Mucosa of descending colon (tissue), 3 donors: ENCODE measurements around the gene ADCY7. TPM values are rescaled to one million over a fixed set of nuclear protein-coding genes. Genes with fewer than 3 reads are reported as not detected.
A peak's percentile ranks its signal among the peaks of the same experiment; 100 is the strongest.

Experiments used
- ATAC-seq: fragments of 200-7000 bp; cut with Tn5 transposase; one replicate; pipeline ENCODE4 v1.9.1; 2020; ENCODE audit warnings: mild to moderate bottlenecking, moderate library complexity
- DNase-seq, 3 donors: peaks; one replicate each; pipeline ENCODE4 v3.0.0-alpha.2; 2020
- H3K36me3 ChIP-seq: fragments of 200-600 bp; one replicate; pipeline ENCODE4 v1.8.0; 2021; ENCODE audit warnings: low read depth, mild to moderate bottlenecking
- H3K4me1 ChIP-seq: fragments of 200-600 bp; one replicate; pipeline ENCODE4 v1.8.0; 2021; ENCODE audit warnings: low read depth, mild to moderate bottlenecking
- H3K4me3 ChIP-seq: fragments of 200-600 bp; one replicate; pipeline ENCODE4 v1.8.0; 2021; ENCODE audit warnings: mild to moderate bottlenecking
- H3K9me3 ChIP-seq: fragments of 200-600 bp; one replicate; pipeline ENCODE4 v1.8.0; 2021; ENCODE audit warnings: mild to moderate bottlenecking
- intact Hi-C, 2 donors: fragments of 100-400 bp; cut with DNase I in 1 of 2; cut with micrococcal nuclease in 1 of 2; formaldehyde crosslinking; loops; one replicate each; pipeline versions ENCODE4 v1.11.0 to v1.11.1; 2022; cut with DNase I, micrococcal nuclease
- total RNA-seq, 3 donors: library from RNA; stranded (reverse); fragmentation: NEBNext Ultra II Directional in 2 of 3; extraction: Animal tissue kit (Norgen Biotek cat#: 25700) in 2 of 3; gene quantifications; one replicate each; pipeline versions ENCODE4 v1.2.1 to v1.2.4, GENCODE V29; 2021 to 2023
- TF ChIP-seq, protein P1 (sequence below): fragments of 200-600 bp; IDR thresholded peaks from one replicate; pipeline ENCODE4 v1.8.0; 2022; ENCODE audit warnings: antibody characterized with exemption, mild to moderate bottlenecking
- donor health status: DM: no; HTN: no; CAD: no; lungs with moderate emphysema.
- donor health status: DM: no; HTN: no; CAD: no.
- donor health status: DM: no; HTN: yes; CAD: no.

Gene ADCY7
- total RNA-seq, 3 donors from 2014 or later = 12.4 to 25.0 (median 22.7) TPM

- Histone ChIP-seq H3K4me1 (no peaks in the 10 kb centered on the region), H3K36me3 (no peaks in the 10 kb centered on the region), H3K4me3 (no peak overlapping the region), H3K9me3 (no peaks in the 10 kb centered on the region)
- ATAC-seq (no peak), DNase-seq (no peak)
- TF ChIP-seq, protein P1, sequence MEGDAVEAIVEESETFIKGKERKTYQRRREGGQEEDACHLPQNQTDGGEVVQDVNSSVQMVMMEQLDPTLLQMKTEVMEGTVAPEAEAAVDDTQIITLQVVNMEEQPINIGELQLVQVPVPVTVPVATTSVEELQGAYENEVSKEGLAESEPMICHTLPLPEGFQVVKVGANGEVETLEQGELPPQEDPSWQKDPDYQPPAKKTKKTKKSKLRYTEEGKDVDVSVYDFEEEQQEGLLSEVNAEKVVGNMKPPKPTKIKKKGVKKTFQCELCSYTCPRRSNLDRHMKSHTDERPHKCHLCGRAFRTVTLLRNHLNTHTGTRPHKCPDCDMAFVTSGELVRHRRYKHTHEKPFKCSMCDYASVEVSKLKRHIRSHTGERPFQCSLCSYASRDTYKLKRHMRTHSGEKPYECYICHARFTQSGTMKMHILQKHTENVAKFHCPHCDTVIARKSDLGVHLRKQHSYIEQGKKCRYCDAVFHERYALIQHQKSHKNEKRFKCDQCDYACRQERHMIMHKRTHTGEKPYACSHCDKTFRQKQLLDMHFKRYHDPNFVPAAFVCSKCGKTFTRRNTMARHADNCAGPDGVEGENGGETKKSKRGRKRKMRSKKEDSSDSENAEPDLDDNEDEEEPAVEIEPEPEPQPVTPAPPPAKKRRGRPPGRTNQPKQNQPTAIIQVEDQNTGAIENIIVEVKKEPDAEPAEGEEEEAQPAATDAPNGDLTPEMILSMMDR = no peak
- intact Hi-C loops = no loop called here
These were observed 26.2 kb downstream of the ADCY7 start for GRCh38 chr16:50292566-50292948.

DNA sequence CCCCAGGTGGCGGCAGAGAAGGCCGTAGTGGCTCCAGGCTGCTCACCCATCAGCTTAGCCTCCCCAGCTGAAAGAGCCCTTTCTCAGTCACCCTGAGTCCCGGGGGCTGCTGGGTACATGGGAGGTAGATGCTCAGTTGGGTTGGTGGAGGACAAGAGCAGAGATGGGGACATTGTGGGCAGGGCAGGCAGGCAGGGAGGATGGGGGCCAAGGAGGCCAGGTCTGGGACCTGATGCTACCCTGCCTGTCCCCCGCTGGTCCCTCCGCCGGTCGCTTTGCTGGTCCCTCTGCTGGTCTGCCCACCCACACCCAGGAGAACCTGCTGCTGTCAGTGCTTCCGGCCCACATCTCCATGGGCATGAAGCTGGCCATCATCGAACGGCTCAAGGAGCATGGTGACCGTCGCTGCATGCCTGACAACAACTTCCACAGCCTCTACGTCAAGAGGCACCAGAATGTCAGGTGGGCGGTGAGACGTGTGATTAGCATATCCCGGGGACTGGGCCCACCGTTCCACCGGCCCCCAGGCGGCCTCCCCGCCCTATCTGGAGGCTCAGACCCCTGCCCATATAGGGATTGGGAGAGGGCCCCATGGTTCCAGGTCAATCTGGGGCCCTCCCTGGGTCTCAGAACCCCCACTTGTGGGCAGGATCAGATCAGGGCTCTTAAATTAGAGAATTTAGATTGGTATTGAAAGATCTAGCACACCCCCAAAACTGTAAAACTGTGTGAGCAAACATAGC is 26.9 kb downstream of the ADCY7 start:
- DNase-seq (peak in 1 of 3 donors; percentile 46), ATAC-seq (no peak)
- H3K9me3 ChIP-seq = no peaks in the 10 kb centered on the region
- no peaks in the 10 kb centered on the region for H3K36me3 ChIP-seq
- TF ChIP-seq, protein P1 = no peak
- no peaks in the 10 kb centered on the region for H3K4me1 ChIP-seq
- intact Hi-C loops = no loop called here
- no peak overlapping the region for H3K4me3 ChIP-seq

GRCh38 chr16:50293994-50294855 is 27.9 kb downstream of the ADCY7 start:
- Histone ChIP-seq H3K4me1 (no peaks in the 10 kb centered on the region), H3K36me3 (no peaks in the 10 kb centered on the region), H3K9me3 (no peaks in the 10 kb centered on the region), H3K4me3 (no peak overlapping the region)
- no peak for ATAC-seq
- TF ChIP-seq, protein P1 = no peak
- intact Hi-C loops = no loop called here
- peak in 2 of 3 donors; percentile 10 to 32 for DNase-seq

DNA sequence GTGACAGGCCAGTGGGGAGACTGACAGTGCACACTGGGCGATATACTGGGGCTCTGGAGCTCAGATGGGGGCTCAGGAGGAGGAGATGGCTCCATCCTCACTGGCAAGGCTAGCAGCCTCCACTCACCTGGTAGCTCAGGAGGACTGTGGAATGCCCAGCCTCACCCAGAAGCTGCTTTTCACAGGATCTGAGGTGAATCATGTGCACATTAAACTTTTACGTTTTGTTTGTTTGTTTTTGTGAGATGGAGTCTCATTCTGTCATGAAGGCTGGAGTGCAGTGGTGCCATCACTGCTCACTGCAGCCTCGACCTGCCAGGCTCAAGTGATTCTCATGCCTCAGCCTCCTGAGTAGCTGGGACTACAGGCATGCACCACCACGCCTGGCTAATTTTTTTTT is 28.6 kb downstream of the ADCY7 start:
- intact Hi-C loops = no loop called here
- DNase-seq (peak in 2 of 3 donors; percentile 2 to 4), ATAC-seq (no peak)
- Histone ChIP-seq H3K4me1 (no peaks in the 10 kb centered on the region), H3K4me3 (no peak overlapping the region), H3K36me3 (no peaks in the 10 kb centered on the region), H3K9me3 (no peaks in the 10 kb centered on the region)
- TF ChIP-seq, protein P1 = no peak

- Histone ChIP-seq H3K4me1 (no peaks in the 10 kb centered on the region), H3K9me3 (no peaks in the 10 kb centered on the region), H3K36me3 (no peaks in the 10 kb centered on the region), H3K4me3 (no peak overlapping the region)
- no peak for ATAC-seq
- intact Hi-C loops = no loop called here
- DNase-seq = peak in 1 of 3 donors; percentile 28
- TF ChIP-seq, protein P1 = no peak
These were observed 29.3 kb downstream of the ADCY7 start for GRCh38 chr16:50295541-50296132.
